K562 (cell line): ENCODE measurements around the gene ZGLP1. TPM values are rescaled to one million over a fixed set of nuclear protein-coding genes. Genes with fewer than 3 reads are reported as not detected.
A peak's percentile ranks its signal among the peaks of the same experiment; 100 is the strongest.

Experiments
- ARNT ChIP-seq, 2 experiments: fragments of 450-650 bp; IDR thresholded peaks; 2 replicates each; pipeline ENCODE4 v1.6.1; 2016; ENCODE audit warnings: mild to moderate bottlenecking in 1 of 2
- COPS2 ChIP-seq: fragments of 450-650 bp; conservative IDR thresholded peaks from 2 replicates; pipeline ENCODE4 v1.6.1; 2016; ENCODE audit warnings: mild to moderate bottlenecking, moderate library complexity
- CXXC5 ChIP-seq: fragments of 250-450 bp; sonication (Bioruptor Pico); IDR thresholded peaks from 2 replicates; pipeline ENCODE4 v1.8.0; 2022; ENCODE audit warnings: inconsistent platforms, mild to moderate bottlenecking, moderate library complexity
- GABPB1 ChIP-seq: sonication (generic); formaldehyde crosslinking; IDR thresholded peaks from 2 replicates; pipeline ENCODE4 v1.8.0; 2022; ENCODE audit warnings: mild to moderate bottlenecking, missing genetic modification reagents
- HDAC3 ChIP-seq: fragments of 450-650 bp; IDR thresholded peaks from 2 replicates; pipeline ENCODE4 v1.6.1; 2018; ENCODE audit warnings: borderline replicate concordance, mild to moderate bottlenecking, moderate library complexity; ENCODE audit not compliant: partially characterized antibody
- HMG20A ChIP-seq: fragments of 450-650 bp; formaldehyde crosslinking; conservative IDR thresholded peaks from 2 replicates; pipeline ENCODE4 v1.4.0; 2020; ENCODE audit warnings: mild to moderate bottlenecking, mixed read lengths
- KAT8 ChIP-seq: fragments of 450-650 bp; IDR thresholded peaks from 2 replicates; pipeline ENCODE4 v1.6.1; 2016; ENCODE audit warnings: low read depth, mild to moderate bottlenecking
- KHSRP ChIP-seq: fragments of 450-650 bp; IDR thresholded peaks from 2 replicates; pipeline ENCODE4 v1.6.1; 2017
- KLF1 ChIP-seq: fragments of 450-650 bp; IDR thresholded peaks from 2 replicates; pipeline ENCODE4 v1.6.1; 2016; ENCODE audit warnings: missing genetic modification characterization, missing compliant biosample characterization
- LCOR ChIP-seq: sonication (generic); formaldehyde crosslinking; IDR thresholded peaks from 2 replicates; pipeline ENCODE4 v1.8.0; 2022; ENCODE audit warnings: mild to moderate bottlenecking, missing genetic modification reagents
- MED1 ChIP-seq: sonication (generic); formaldehyde crosslinking; IDR thresholded peaks from 2 replicates; pipeline ENCODE4 v1.8.1; 2023; ENCODE audit warnings: missing genetic modification reagents, borderline replicate concordance
- MTA1 ChIP-seq: fragments of 450-650 bp; IDR thresholded peaks from 2 replicates; pipeline ENCODE4 v1.6.1; 2017; ENCODE audit warnings: borderline replicate concordance
- MYC ChIP-seq, 2 experiments: fragments of 250-450 bp in 1 of 2; sonication (Bioruptor Pico) in 1 of 2; IDR thresholded peaks; 2 replicates each; pipeline versions ENCODE4 v1.5.1 to v1.6.1; 2012 to 2021; ENCODE audit warnings: low read depth in 2 of 2, borderline replicate concordance in 1 of 2, improper control_type of control experiment in 1 of 2, low read length in 1 of 2, mild to moderate bottlenecking in 1 of 2, moderate library complexity in 1 of 2
- NCOA4 ChIP-seq: fragments of 450-650 bp; IDR thresholded peaks from 2 replicates; pipeline ENCODE4 v1.6.1; 2018; ENCODE audit warnings: mild to moderate bottlenecking; ENCODE audit not compliant: partially characterized antibody
- NFE2L1 ChIP-seq: fragments of 450-650 bp; IDR thresholded peaks from 2 replicates; pipeline ENCODE4 v1.6.1; 2016; ENCODE audit warnings: missing genetic modification characterization, low read depth, mild to moderate bottlenecking, missing compliant biosample characterization, moderate library complexity, borderline replicate concordance
- POLR3G ChIP-seq: IDR thresholded peaks from 2 replicates; pipeline ENCODE4 v1.6.1; 2011; ENCODE audit not compliant: insufficient read length, insufficient replicate concordance; ENCODE audit errors: extremely low read depth
- RFX5 ChIP-seq: IDR thresholded peaks from 2 replicates; pipeline ENCODE4 v1.6.1; 2011; ENCODE audit warnings: low read depth, mild to moderate bottlenecking, improper control_type of control experiment, low read length
- SETDB1 ChIP-seq: IDR thresholded peaks from one replicate; pipeline ENCODE4 v1.6.1; 2012; ENCODE audit warnings: low read length, control low read depth, inconsistent platforms
- TAF9B ChIP-seq: fragments of 450-650 bp; IDR thresholded peaks from 2 replicates; pipeline ENCODE4 v1.6.1; 2018; ENCODE audit warnings: mild to moderate bottlenecking; ENCODE audit not compliant: partially characterized antibody
- TCF7L2 ChIP-seq: fragments of 150-350 bp; IDR thresholded peaks from 2 replicates; pipeline ENCODE4 v1.6.1; 2016; ENCODE audit warnings: low read depth, mild to moderate bottlenecking, low read length, moderate library complexity
- ZNF197 ChIP-seq: fragments of 200-800 bp; sonication (Bioruptor generic); IDR thresholded peaks from 2 replicates; pipeline ENCODE4 v1.6.1; 2016; ENCODE audit warnings: low read depth, missing genetic modification characterization, missing compliant biosample characterization
- ZNF212 ChIP-seq: fragments of 450-650 bp; formaldehyde crosslinking; IDR thresholded peaks from 2 replicates; pipeline ENCODE4 v1.4.0; 2020; ENCODE audit warnings: mild to moderate bottlenecking
- ZNF444 ChIP-seq: fragments of 250-450 bp; sonication (Bioruptor Pico); IDR thresholded peaks from 2 replicates; pipeline ENCODE4 v1.4.0; 2020; ENCODE audit warnings: mild to moderate bottlenecking, moderate library complexity
- ZNF644 ChIP-seq: fragments of 200-800 bp; sonication (Bioruptor generic); IDR thresholded peaks from 2 replicates; pipeline ENCODE4 v1.6.1; 2016; ENCODE audit warnings: low read depth, missing genetic modification characterization, missing compliant biosample characterization
- ZNF695 ChIP-seq: fragments of 450-650 bp; formaldehyde crosslinking; IDR thresholded peaks from 2 replicates; pipeline ENCODE4 v1.4.0; 2020; ENCODE audit warnings: mild to moderate bottlenecking, moderate library complexity
- ZNF766 ChIP-seq: fragments of 200-800 bp; sonication (Bioruptor generic); conservative IDR thresholded peaks from 2 replicates; pipeline ENCODE4 v1.6.1; 2016; ENCODE audit warnings: missing genetic modification characterization, missing compliant biosample characterization
- polyA plus RNA-seq, 8 experiments: library from polyadenylated mRNA; depleted of rRNA in 4 of 8; stranded (reverse) in 5 of 8; unstranded in 3 of 8; fragments of >200 nt; fragmentation: Nextera tagmentation in 2 of 8; fragmentation: Illumina TruSeq in 1 of 8; extraction: Ambion mirVana in 2 of 8; extraction: Trizol in 1 of 8; gene quantifications; 2 replicates each; pipeline versions ENCODE4 v1.2.1 to v1.2.3, GENCODE V29; 2011 to 2014; ENCODE audit warnings: inconsistent platforms in 1 of 8, missing spikeins in 1 of 8
- total RNA-seq, 7 experiments: library from RNA; depleted of rRNA in 6 of 7; stranded (reverse); fragments of >200 nt in 6 of 7; fragmentation: Illumina TruSeq in 2 of 7; extraction: Trizol in 2 of 7; gene quantifications; 2 replicates each; pipeline versions ENCODE4 v1.2.1 to v1.2.3, GENCODE V29; 2011 to 2021; ENCODE audit warnings: low replicate concordance in 1 of 7
- TF ChIP-seq, protein P1 (sequence below): fragments of 250-450 bp; sonication (Bioruptor Pico); IDR thresholded peaks from 2 replicates; pipeline ENCODE4 v1.8.0; 2022; ENCODE audit warnings: moderate library complexity, mild to moderate bottlenecking, inconsistent platforms
- TF ChIP-seq, protein P2 (sequence below): fragments of 450-650 bp; IDR thresholded peaks from 2 replicates; pipeline ENCODE4 v1.7.1; 2018; ENCODE audit warnings: mild to moderate bottlenecking, low read depth; ENCODE audit not compliant: partially characterized antibody

ZGLP1 gene
- total and polyA plus RNA-seq, 9 of the 15 experiments (the other 6 are each of a cell fraction or from before 2014, with no cell fraction given), result 0.24 to 4.5 (median 2.2) TPM

DNA sequence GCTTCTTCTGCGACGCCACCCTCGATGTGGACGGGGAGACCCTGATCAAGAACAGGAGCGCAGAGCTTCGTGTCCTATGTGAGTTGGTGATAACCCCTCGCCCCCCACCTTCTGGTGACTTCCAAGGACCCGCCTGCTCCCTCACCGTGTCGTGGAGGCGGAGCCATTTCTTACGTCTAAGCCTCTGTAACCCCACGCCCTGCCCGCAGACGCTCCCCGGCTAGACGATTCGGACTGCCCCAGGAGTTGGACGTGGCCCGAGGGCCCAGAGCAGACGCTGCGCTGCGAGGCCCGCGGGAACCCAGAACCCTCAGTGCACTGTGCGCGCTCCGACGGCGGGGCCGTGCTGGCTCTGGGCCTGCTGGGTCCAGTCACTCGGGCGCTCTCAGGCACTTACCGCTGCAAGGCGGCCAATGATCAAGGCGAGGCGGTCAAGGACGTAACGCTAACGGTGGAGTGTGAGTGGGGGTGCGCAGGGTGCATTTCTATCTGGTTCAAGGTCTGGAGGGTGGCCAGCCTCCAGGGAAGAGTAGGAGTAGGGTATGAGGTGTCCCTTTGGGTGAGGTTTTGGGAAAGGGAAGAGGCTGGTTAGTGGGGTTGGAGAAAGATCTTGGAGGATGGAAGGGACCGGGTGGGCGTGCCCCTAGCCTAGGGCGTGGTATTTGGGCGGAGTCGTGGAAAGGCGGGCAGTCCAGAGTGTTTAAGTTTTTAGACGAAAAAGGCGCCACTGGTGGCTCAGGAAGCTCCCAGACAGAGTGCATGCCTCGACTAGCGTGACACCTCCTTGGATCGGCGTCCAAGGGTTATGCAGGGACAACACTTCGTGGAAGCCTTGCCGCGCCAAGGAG is 16.6 kb downstream of the ZGLP1 start (continued):
- TF ChIP-seq MYC (IDR thresholded peaks at IDR 0.05; ENCODE audit: low read depth, low read length) (no peak), MYC (CRISPR knock-in tag; IDR thresholded peaks at IDR 0.05; ENCODE audit: borderline replicate concordance, low read depth) (0 out of 2 replicates have a peak, but pooled peaks have one; percentile 51), GABPB1 (no peak), MTA1 (no peak), POLR3G (no peak), LCOR (CRISPR knock-in tag) (no peak), ZNF444 (CRISPR knock-in tag) (no peak), KAT8 (no peak), ZNF197 (CRISPR knock-in tag) (no peak), MED1 (CRISPR knock-in tag) (no peak), NFE2L1 (tag) (no peak), ZNF695 (CRISPR knock-in tag) (no peak), KLF1 (tag) (peak; percentile 18; the same call in 1 of the 2 replicates), ARNT (IDR thresholded peaks at IDR 0.05) (no peak), TCF7L2 (0 out of 2 replicates have a peak, but pooled peaks have one; percentile 12), RFX5 (no peak), CXXC5 (CRISPR knock-in tag) (peak; percentile 43; the same call in 1 of the 2 replicates), ZNF766 (CRISPR knock-in tag) (no peak), SETDB1 (no peak), NCOA4 (no peak), TAF9B (no peak), HMG20A (no peak), HDAC3 (no peak), COPS2 (no peak), KHSRP (no peak), ZNF212 (CRISPR knock-in tag) (no peak), ZNF644 (tag) (no peak)
- TF ChIP-seq, protein P1, sequence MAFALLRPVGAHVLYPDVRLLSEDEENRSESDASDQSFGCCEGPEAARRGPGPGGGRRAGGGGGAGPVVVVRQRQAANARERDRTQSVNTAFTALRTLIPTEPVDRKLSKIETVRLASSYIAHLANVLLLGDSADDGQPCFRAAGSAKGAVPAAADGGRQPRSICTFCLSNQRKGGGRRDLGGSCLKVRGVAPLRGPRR (CRISPR knock-in tag), result no peak
- TF ChIP-seq, protein P2, sequence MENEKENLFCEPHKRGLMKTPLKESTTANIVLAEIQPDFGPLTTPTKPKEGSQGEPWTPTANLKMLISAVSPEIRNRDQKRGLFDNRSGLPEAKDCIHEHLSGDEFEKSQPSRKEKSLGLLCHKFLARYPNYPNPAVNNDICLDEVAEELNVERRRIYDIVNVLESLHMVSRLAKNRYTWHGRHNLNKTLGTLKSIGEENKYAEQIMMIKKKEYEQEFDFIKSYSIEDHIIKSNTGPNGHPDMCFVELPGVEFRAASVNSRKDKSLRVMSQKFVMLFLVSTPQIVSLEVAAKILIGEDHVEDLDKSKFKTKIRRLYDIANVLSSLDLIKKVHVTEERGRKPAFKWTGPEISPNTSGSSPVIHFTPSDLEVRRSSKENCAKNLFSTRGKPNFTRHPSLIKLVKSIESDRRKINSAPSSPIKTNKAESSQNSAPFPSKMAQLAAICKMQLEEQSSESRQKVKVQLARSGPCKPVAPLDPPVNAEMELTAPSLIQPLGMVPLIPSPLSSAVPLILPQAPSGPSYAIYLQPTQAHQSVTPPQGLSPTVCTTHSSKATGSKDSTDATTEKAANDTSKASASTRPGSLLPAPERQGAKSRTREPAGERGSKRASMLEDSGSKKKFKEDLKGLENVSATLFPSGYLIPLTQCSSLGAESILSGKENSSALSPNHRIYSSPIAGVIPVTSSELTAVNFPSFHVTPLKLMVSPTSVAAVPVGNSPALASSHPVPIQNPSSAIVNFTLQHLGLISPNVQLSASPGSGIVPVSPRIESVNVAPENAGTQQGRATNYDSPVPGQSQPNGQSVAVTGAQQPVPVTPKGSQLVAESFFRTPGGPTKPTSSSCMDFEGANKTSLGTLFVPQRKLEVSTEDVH, result no peak
